ENCODE data around the gene GRIN2A. TPM values are rescaled to one million over a fixed set of nuclear protein-coding genes. Genes with fewer than 3 reads are reported as not detected.

The GRIN2A gene
- total RNA-seq, 1 donor from 2014 or later = 1.5 TPM

DNA sequence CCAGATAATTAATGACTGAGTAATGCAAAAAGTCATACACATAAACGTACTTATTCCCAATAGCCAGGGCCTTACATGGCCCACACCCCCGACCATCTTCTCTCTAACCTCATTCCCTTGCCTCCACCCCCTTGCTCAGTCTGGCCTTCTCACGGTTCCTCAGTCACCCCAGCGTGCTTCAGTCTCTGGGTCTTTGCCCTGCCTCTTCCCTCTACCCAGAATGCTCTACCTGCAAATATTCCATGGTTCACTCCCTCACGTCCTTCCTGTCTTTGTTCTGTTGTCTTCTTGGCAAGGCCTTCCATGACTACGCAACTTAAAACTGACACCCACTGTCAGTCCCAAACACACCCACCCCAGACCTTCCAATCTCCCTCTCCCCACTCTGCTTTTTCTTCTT lies 468.3 kb downstream of the GRIN2A start:
- intact Hi-C loops (cut with micrococcal nuclease) = no loop called here
- Mint-ChIP-seq H3K4me1 (no peaks in the 10 kb centered on the region), H3K4me3 (no peak overlapping the region), H3K27me3 (peaks cover 5% of the 10 kb centered on the region), H3K9me3 (peaks cover 3% of the 10 kb centered on the region), H3K27ac (no peak overlapping the region), H3K36me3 (ENCODE audit: low read depth) (no peaks in the 10 kb centered on the region)
- no peak for ATAC-seq (ENCODE audit: low read depth)
- TF ChIP-seq, protein P1, sequence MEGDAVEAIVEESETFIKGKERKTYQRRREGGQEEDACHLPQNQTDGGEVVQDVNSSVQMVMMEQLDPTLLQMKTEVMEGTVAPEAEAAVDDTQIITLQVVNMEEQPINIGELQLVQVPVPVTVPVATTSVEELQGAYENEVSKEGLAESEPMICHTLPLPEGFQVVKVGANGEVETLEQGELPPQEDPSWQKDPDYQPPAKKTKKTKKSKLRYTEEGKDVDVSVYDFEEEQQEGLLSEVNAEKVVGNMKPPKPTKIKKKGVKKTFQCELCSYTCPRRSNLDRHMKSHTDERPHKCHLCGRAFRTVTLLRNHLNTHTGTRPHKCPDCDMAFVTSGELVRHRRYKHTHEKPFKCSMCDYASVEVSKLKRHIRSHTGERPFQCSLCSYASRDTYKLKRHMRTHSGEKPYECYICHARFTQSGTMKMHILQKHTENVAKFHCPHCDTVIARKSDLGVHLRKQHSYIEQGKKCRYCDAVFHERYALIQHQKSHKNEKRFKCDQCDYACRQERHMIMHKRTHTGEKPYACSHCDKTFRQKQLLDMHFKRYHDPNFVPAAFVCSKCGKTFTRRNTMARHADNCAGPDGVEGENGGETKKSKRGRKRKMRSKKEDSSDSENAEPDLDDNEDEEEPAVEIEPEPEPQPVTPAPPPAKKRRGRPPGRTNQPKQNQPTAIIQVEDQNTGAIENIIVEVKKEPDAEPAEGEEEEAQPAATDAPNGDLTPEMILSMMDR (IDR thresholded peaks at IDR 0.05) = no peak
- DNase-seq = no peak
- ChIA-PET POLR2A (no interaction called here), CTCF (no interaction called here)

DNA sequence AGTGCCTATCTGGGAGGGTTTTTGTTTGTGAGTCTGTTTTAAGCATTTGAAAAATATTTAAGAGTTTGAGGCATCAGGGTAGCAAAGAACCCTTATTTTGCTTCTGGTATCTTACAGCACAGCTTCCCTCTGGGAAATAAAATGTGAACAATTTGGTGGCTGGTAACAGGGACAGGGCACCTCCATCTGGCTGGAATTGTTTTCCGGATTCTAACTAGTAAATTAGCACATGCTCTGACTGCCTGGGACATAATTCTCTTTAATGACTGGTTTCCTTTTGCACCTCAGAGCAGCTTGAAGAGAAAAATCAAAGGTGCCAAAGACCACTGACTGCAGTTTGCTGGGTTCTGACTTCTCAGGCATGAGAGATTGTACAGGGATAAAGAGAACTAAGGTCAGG lies 469.1 kb downstream of the GRIN2A start:
- POLR2A ChIA-PET = no interaction called here
- intact Hi-C loops (cut with micrococcal nuclease) = no loop called here
- CTCF ChIA-PET = no interaction called here
- ATAC-seq (ENCODE audit: low read depth) (no peak), DNase-seq (no peak)
- Mint-ChIP-seq H3K27me3 (peaks cover 5% of the 10 kb centered on the region), H3K36me3 (ENCODE audit: low read depth) (no peaks in the 10 kb centered on the region), H3K27ac (no peak overlapping the region), H3K9me3 (peaks cover 3% of the 10 kb centered on the region), H3K4me1 (no peaks in the 10 kb centered on the region), H3K4me3 (no peak overlapping the region)
- TF ChIP-seq, protein P1 (IDR thresholded peaks at IDR 0.05) = no peak

DNA sequence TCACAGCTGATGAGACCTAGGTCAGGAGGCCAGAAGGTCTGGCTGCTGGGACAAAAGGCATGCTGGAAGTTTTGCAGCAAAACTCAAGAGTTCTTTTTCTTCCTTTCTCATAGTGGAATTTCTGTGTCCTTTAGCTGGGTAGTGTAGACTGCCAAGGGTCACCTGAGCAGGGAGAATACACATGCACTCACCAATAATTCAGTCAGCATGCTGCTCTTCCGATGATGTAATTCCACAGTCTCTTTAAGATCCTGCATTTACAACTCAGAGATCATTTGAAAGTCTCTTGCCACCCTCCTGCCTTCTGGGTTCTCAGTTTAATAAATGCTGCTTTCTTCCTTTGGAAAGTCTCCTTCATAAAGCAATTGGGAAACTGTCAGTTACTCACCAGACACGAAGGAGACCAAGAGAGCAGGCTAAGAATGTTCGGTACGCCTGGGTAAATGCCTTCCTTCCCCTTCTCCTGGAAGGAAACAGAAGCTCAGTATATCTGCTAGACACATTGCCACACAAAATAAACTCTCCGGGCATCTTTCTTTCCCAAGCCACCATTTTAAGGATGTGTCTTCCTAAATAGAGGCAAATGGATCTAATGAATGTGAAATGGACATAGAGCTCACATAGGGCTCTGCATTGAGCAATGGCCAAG lies 473.1 kb downstream of the GRIN2A start:
- Mint-ChIP-seq H3K9me3 (no peaks in the 10 kb centered on the region), H3K4me1 (no peaks in the 10 kb centered on the region), H3K4me3 (no peak overlapping the region), H3K36me3 (ENCODE audit: low read depth) (no peaks in the 10 kb centered on the region), H3K27ac (no peak overlapping the region), H3K27me3 (peaks cover 5% of the 10 kb centered on the region)
- no peak for DNase-seq
- ChIA-PET CTCF (no interaction called here), POLR2A (no interaction called here)
- no peak for ATAC-seq (ENCODE audit: low read depth)
- intact Hi-C loops (cut with micrococcal nuclease) = no loop called here
- TF ChIP-seq, protein P1 (IDR thresholded peaks at IDR 0.05) = no peak

DNA sequence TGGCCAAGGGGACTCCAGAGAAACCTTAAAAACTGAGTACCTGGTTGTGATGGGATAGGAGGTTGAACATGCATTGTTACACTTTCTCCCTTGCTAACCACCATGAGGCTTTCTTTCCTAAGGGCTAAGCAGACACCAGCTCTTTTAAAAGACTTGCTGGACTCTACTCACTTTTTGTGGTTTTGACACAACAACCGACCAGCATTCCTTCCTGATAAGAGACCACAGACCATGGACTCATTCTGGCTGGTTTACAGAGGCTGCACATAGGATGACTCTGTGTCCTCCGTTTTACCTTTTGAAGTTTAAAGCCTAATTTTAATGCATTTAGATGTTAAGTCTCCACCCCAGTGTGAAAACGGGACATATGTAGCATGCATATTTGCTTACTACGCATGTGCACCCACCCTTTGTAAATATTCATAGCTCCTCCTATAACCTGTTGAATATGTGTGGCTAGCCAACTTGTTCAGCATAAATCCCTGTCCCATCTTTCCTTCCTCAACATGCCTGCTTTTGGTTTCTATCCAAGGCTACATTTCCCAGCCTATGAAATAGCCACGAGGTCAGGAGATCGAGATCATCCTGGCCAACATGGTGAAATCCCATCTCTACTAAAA lies 475.9 kb downstream of the GRIN2A start:
- intact Hi-C loops (cut with micrococcal nuclease) = no loop called here
- Mint-ChIP-seq H3K27me3 (peaks cover 5% of the 10 kb centered on the region), H3K9me3 (no peaks in the 10 kb centered on the region), H3K27ac (no peak overlapping the region), H3K4me1 (no peaks in the 10 kb centered on the region), H3K4me3 (no peak overlapping the region), H3K36me3 (ENCODE audit: low read depth) (no peaks in the 10 kb centered on the region)
- POLR2A ChIA-PET = no interaction called here
- TF ChIP-seq, protein P1 (IDR thresholded peaks at IDR 0.05) = no peak
- no peak for DNase-seq
- CTCF ChIA-PET = no interaction called here
- no peak for ATAC-seq (ENCODE audit: low read depth)

DNA sequence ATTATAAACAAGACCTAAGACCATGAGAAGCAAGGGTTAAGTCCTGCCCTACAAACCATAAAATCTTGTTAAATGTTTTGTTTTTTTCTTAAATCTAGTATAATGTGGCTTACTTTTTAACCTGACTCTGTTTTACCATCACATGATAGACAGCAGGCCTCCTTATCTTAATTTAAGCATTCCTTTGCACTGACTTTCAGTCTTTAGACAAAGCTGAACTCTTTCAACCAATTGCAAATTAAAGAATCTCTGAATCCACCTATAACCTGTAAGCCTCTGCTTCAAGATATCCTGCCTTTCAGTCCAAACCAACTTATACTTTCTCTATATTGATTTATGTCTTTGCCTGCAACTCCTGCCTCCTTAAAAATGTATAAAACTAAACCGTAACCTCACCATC lies 478.5 kb downstream of the GRIN2A start:
- H3K4me1 Mint-ChIP-seq = no peaks in the 10 kb centered on the region
- no peak for DNase-seq
- no peak overlapping the region for H3K4me3 Mint-ChIP-seq
- ChIA-PET CTCF (no interaction called here), POLR2A (no interaction called here)
- ATAC-seq (ENCODE audit: low read depth) = no peak
- H3K27ac Mint-ChIP-seq = no peak overlapping the region
- H3K27me3 Mint-ChIP-seq = no peaks in the 10 kb centered on the region
- no peaks in the 10 kb centered on the region for H3K9me3 Mint-ChIP-seq
- TF ChIP-seq, protein P1 (IDR thresholded peaks at IDR 0.05) = no peak
- intact Hi-C loops (cut with micrococcal nuclease) = no loop called here
- no peaks in the 10 kb centered on the region for H3K36me3 Mint-ChIP-seq (ENCODE audit: low read depth)

Other genes starting within 250 kb of the GRIN2A start
- 48.6 and 55.9 TPM in 2 replicates for gene ATF7IP2, start 203.6 kb upstream of the GRIN2A start, total RNA-seq